IPS-20b (cell line): ENCODE measurements around the gene LAMTOR3.

ENCODE experiments used
- H3K27ac ChIP-seq: one replicate; pipeline ENCODE4 v1.5.1; 2013; ENCODE audit warnings: low read length
- H3K27me3 ChIP-seq: 2 replicates; pipeline ENCODE4 v1.6.1; 2013; ENCODE audit warnings: mild to moderate bottlenecking, low read length, inconsistent platforms; ENCODE audit not compliant: insufficient read depth
- H3K36me3 ChIP-seq: 2 replicates; pipeline ENCODE4 v1.6.1; 2013; ENCODE audit warnings: low read depth, mild to moderate bottlenecking, inconsistent platforms, low read length, moderate library complexity; ENCODE audit not compliant: insufficient read depth
- H3K4me1 ChIP-seq: 2 replicates; pipeline ENCODE4 v1.6.1; 2013; ENCODE audit warnings: mild to moderate bottlenecking, control low read depth, inconsistent platforms, low read length, moderate library complexity; ENCODE audit not compliant: insufficient read depth
- H3K4me3 ChIP-seq: 2 replicates; pipeline ENCODE4 v1.5.1; 2013; ENCODE audit warnings: mild to moderate bottlenecking, low read length, inconsistent platforms
- H3K9ac ChIP-seq: 2 replicates; pipeline ENCODE4 v1.6.1; 2013; ENCODE audit warnings: low read depth, mild to moderate bottlenecking, inconsistent platforms, low read length, moderate library complexity
- H3K9me3 ChIP-seq: 2 replicates; pipeline ENCODE4 v1.6.1; 2013; ENCODE audit warnings: mild to moderate bottlenecking, low read depth, low read length, inconsistent platforms; ENCODE audit not compliant: insufficient read depth

Gene LAMTOR3

GRCh38 chr4:99887837-99888236 is 6.4 kb downstream of the LAMTOR3 start:
- Histone ChIP-seq H3K4me3 (no peak overlapping the region), H3K4me1 (no peaks in the 10 kb centered on the region), H3K9ac (no peak overlapping the region), H3K27ac (no peak overlapping the region), H3K9me3 (no peaks in the 10 kb centered on the region), H3K27me3 (no peaks in the 10 kb centered on the region), H3K36me3 (peaks cover 19% of the 10 kb centered on the region)

DNA sequence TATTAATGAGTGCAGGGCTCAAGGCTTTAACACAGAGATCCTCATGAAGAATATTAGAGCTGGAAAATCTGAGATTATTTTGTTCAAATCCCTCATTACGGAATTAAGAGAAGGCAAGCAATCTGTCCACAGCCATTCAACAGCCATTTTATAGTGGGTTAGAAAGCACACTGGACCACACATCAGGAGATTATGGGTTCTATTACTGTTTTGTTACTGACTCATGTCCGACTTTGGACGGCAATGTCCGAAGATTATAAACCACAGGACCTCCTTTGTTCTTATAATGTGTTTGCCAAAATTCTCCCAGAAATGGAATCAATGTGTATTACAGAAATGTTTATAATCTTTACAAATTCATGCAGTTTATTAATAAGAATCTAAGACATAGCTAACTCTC is 8.1 kb downstream of the LAMTOR3 start:
- H3K9me3 ChIP-seq = no peaks in the 10 kb centered on the region
- no peaks in the 10 kb centered on the region for H3K27me3 ChIP-seq
- no peaks in the 10 kb centered on the region for H3K4me1 ChIP-seq
- H3K4me3 ChIP-seq = no peak overlapping the region
- peaks cover 30% of the 10 kb centered on the region for H3K36me3 ChIP-seq
- H3K27ac ChIP-seq = no peak overlapping the region
- no peak overlapping the region for H3K9ac ChIP-seq

GRCh38 chr4:99885687-99886086 is 8.5 kb downstream of the LAMTOR3 start:
- Histone ChIP-seq H3K27me3 (no peaks in the 10 kb centered on the region), H3K27ac (no peak overlapping the region), H3K9ac (no peak overlapping the region), H3K36me3 (peaks cover 34% of the 10 kb centered on the region), H3K4me1 (no peaks in the 10 kb centered on the region), H3K9me3 (no peaks in the 10 kb centered on the region), H3K4me3 (no peak overlapping the region)

DNA sequence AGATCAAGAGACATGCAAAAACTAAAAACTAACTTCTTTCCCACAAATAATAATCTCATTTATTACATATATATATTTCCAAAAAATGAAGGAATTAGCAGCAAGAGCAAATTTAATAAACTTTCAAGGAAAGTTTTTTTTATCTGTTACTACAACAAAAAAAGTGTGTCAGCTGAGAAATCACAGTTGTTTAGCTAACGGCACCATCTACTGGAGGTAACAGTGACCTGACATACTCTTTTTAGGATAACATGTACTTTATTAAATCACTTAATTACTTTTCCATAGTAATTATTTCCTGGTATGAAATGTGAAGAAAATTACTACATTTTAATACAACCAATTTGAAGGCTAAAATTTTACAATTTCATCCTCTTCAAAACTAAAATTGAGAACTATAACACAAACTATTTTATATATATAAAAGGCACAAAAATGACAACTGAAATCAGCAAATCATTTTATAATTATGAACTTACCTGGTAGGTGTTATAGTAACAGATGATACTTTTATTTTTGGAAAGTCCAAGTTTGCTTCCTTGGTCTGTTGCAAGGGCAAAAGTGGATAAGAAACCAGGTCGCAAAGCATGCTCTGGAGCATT is 9.1 kb downstream of the LAMTOR3 start:
- Histone ChIP-seq H3K9ac (no peak overlapping the region), H3K4me3 (no peak overlapping the region), H3K9me3 (no peaks in the 10 kb centered on the region), H3K27ac (no peak overlapping the region), H3K36me3 (peaks cover 39% of the 10 kb centered on the region), H3K27me3 (no peaks in the 10 kb centered on the region), H3K4me1 (no peaks in the 10 kb centered on the region)

- Histone ChIP-seq H3K36me3 (peaks cover 47% of the 10 kb centered on the region), H3K27ac (no peak overlapping the region), H3K4me3 (no peak overlapping the region), H3K9ac (no peak overlapping the region), H3K4me1 (no peaks in the 10 kb centered on the region), H3K9me3 (no peaks in the 10 kb centered on the region), H3K27me3 (no peaks in the 10 kb centered on the region)
Observed at GRCh38 chr4:99879458-99879857, 14.8 kb downstream of the LAMTOR3 start.

DNA sequence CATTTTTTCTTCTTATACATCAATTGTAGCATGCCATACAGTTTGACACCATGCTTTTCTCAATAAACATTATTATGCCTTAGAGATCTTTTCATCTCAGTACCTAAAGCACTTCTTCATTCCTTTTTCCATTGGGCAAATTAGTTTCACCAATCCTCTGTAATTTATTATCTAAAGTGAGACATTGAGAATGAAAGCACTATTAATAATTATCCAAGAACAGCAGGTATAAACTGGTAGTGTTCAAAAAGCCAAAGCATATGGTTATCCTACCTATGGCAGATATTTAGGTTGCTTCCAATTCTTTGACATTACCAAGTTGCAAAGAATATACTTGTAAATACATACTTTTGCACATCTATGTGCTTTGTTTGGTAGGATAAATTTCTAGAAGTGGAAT is 15.6 kb downstream of the LAMTOR3 start:
- no peaks in the 10 kb centered on the region for H3K27me3 ChIP-seq
- H3K9ac ChIP-seq = no peak overlapping the region
- H3K4me3 ChIP-seq = no peak overlapping the region
- H3K4me1 ChIP-seq = no peaks in the 10 kb centered on the region
- H3K36me3 ChIP-seq = peaks cover 42% of the 10 kb centered on the region
- no peaks in the 10 kb centered on the region for H3K9me3 ChIP-seq
- H3K27ac ChIP-seq = no peak overlapping the region

- Histone ChIP-seq H3K36me3 (peaks cover 32% of the 10 kb centered on the region), H3K27me3 (no peaks in the 10 kb centered on the region), H3K9ac (no peak overlapping the region), H3K4me1 (no peaks in the 10 kb centered on the region), H3K4me3 (no peak overlapping the region), H3K9me3 (no peaks in the 10 kb centered on the region), H3K27ac (no peak overlapping the region)
Observed at GRCh38 chr4:99876946-99877345, 17.3 kb downstream of the LAMTOR3 start.

DNA sequence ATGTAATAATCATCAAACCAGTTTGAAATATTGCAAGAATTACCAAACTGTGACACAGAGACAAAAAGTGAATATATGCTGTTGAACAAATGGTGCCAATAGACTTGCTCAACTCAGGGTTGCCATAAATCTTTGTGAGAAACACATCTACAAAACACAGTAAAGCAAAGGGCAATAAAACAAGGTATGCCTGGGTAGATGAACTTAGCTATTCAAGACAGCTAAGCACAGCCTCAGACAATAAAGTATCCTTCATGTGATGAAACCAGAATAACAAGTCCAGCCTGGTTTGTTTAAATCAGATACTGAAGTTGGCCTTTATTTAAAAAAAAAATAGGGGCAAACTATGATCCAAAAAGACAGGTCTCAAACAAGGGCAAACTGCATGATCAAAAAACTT is 19.2 kb downstream of the LAMTOR3 start:
- Histone ChIP-seq H3K9me3 (no peaks in the 10 kb centered on the region), H3K9ac (no peak overlapping the region), H3K36me3 (peaks cover 15% of the 10 kb centered on the region), H3K27ac (no peak overlapping the region), H3K4me3 (no peak overlapping the region), H3K4me1 (no peaks in the 10 kb centered on the region), H3K27me3 (no peaks in the 10 kb centered on the region)

- no peaks in the 10 kb centered on the region for H3K36me3 ChIP-seq
- H3K27me3 ChIP-seq = no peaks in the 10 kb centered on the region
- no peak overlapping the region for H3K9ac ChIP-seq
- H3K4me3 ChIP-seq = no peak overlapping the region
- H3K9me3 ChIP-seq = no peaks in the 10 kb centered on the region
- H3K4me1 ChIP-seq = peaks cover 8% of the 10 kb centered on the region
- H3K27ac ChIP-seq = no peak overlapping the region
Observed at GRCh38 chr4:99872570-99872969, 21.7 kb downstream of the LAMTOR3 start.

DNA sequence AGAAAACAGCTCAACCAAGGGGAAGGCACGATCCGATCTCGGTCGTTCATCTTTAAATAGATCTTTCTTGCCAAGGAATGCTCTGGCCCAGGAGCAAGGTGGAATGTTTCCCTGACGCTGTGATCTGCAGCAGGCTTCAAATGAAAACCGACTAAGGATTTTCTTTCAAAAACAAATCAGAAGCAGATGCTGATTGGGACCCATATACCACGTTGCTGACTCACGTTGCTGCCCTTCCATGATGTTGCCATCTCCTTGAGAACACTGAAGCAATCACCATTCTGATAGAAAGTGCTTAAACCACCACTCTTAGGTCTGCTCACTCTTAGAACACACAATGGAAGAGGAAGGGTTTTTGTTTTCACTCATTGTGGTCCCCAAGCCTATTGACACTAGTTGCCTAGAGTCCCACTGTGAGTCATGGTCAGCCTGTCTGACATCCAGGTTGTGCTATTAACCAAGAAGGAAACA is 26.1 kb downstream of the LAMTOR3 start:
- H3K4me1 ChIP-seq = peaks cover 8% of the 10 kb centered on the region
- H3K27ac ChIP-seq = no peak overlapping the region
- H3K36me3 ChIP-seq = no peaks in the 10 kb centered on the region
- no peak overlapping the region for H3K4me3 ChIP-seq
- H3K9me3 ChIP-seq = no peaks in the 10 kb centered on the region
- no peaks in the 10 kb centered on the region for H3K27me3 ChIP-seq
- H3K9ac ChIP-seq = 0 out of 2 replicates have a peak overlapping the region, but pooled peaks have one; percentile 1

GRCh38 chr4:99863804-99864203 is 30.4 kb downstream of the LAMTOR3 start:
- H3K4me3 ChIP-seq = no peak overlapping the region
- H3K27ac ChIP-seq = no peak overlapping the region
- H3K9ac ChIP-seq = no peak overlapping the region
- H3K36me3 ChIP-seq = no peaks in the 10 kb centered on the region
- H3K27me3 ChIP-seq = no peaks in the 10 kb centered on the region
- H3K4me1 ChIP-seq = peaks cover 8% of the 10 kb centered on the region
- no peaks in the 10 kb centered on the region for H3K9me3 ChIP-seq

- Histone ChIP-seq H3K4me1 (no peaks in the 10 kb centered on the region; the same call in 1 of the 2 replicates), H3K36me3 (no peaks in the 10 kb centered on the region), H3K9ac (no peak overlapping the region), H3K27ac (no peak overlapping the region), H3K27me3 (no peaks in the 10 kb centered on the region), H3K4me3 (no peak overlapping the region), H3K9me3 (no peaks in the 10 kb centered on the region)
Observed at GRCh38 chr4:99861120-99861905, 32.9 kb downstream of the LAMTOR3 start.
